MM.1S (cell line): ENCODE data around the gene RNF212B.
"Not testable (repeated sequence)": the region's sequence is repeated elsewhere in the genome, so short reads cannot be mapped to it uniquely, and the experiment has no call there.

ENCODE experiments used
- EZH2phosphoT487 ChIP-seq: fragments of 300-600 bp; sonication (generic); IDR thresholded peaks from 2 replicates; pipeline ENCODE4 v1.6.1; 2018; ENCODE audit warnings: antibody characterized with exemption, low read length
- TF ChIP-seq, protein P1 (sequence below): fragments of 300-600 bp; sonication (generic); IDR thresholded peaks from 2 replicates; pipeline ENCODE4 v1.5.1; 2016; ENCODE audit warnings: antibody characterized with exemption, low read length, mixed read lengths

DNA sequence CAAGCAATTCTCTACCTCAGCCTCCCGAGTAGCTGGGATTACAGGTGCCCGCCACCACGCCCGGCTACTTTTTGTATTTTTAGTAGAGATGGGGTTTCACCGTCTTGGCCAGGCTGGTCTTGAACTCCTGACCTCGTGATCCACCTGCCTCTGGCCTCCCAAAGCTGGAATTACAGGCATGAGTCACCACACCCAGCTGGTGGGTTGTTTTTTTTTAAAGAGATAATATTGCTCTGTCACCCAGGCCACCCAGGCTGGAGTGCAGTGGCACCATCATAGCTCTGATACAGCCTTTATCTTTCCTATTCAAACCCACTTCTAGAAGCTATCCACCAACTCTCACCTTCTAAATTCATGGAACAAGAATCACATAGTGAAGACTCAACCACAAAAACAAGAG, 40.2 kb downstream of the RNF212B start:
- TF ChIP-seq, protein P1, sequence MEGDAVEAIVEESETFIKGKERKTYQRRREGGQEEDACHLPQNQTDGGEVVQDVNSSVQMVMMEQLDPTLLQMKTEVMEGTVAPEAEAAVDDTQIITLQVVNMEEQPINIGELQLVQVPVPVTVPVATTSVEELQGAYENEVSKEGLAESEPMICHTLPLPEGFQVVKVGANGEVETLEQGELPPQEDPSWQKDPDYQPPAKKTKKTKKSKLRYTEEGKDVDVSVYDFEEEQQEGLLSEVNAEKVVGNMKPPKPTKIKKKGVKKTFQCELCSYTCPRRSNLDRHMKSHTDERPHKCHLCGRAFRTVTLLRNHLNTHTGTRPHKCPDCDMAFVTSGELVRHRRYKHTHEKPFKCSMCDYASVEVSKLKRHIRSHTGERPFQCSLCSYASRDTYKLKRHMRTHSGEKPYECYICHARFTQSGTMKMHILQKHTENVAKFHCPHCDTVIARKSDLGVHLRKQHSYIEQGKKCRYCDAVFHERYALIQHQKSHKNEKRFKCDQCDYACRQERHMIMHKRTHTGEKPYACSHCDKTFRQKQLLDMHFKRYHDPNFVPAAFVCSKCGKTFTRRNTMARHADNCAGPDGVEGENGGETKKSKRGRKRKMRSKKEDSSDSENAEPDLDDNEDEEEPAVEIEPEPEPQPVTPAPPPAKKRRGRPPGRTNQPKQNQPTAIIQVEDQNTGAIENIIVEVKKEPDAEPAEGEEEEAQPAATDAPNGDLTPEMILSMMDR: not testable (repeated sequence)
- TF ChIP-seq EZH2phosphoT487: not testable (repeated sequence)
